Measurements from ENCODE around the gene AP5Z1. TPM values are rescaled to one million over a fixed set of nuclear protein-coding genes. Genes with fewer than 3 reads are reported as not detected.
A peak's percentile ranks its signal among the peaks of the same experiment; 100 is the strongest.
"Not testable (repeated sequence)": the region's sequence is repeated elsewhere in the genome, so short reads cannot be mapped to it uniquely, and the experiment has no call there.

The AP5Z1 gene
- polyA plus RNA-seq, 3 donors from 2014 or later = 36.7 to 64.2 (median 50.6) TPM

GRCh38 chr7:4790516-4790991 is 15.1 kb downstream of the AP5Z1 start:
- Mint-ChIP-seq H3K27me3 (ENCODE audit: low read depth in 3 of 3) (peaks cover 0 to 2% (median 0%) of the 10 kb centered on the region in 3 donors), H3K27ac (no peak overlapping the region)

GRCh38 chr7:4791101-4791737 is 15.8 kb downstream of the AP5Z1 start:
- Mint-ChIP-seq H3K4me3 (peak overlapping the region in 4 of 5 donors; percentile 6 to 50 (median 28)), H3K36me3 (peaks cover 0 to 6% (median 5%) of the 10 kb centered on the region in 3 donors), H3K27ac (peak overlapping the region in 3 of 6 donors; percentile 12 to 65 (median 40)), H3K27me3 (ENCODE audit: low read depth in 3 of 3) (peaks cover 0 to 2% (median 0%) of the 10 kb centered on the region in 3 donors), H3K9me3 (no peaks in the 10 kb centered on the region), H3K4me1 (peaks cover 15 to 17% of the 10 kb centered on the region in 2 donors)
- no peak for DNase-seq

More at GRCh38 chr7:4790516-4790991, 15.1 kb downstream of the AP5Z1 start:
- Mint-ChIP-seq H3K9me3 (no peaks in the 10 kb centered on the region), H3K36me3 (peaks cover 0 to 6% (median 5%) of the 10 kb centered on the region in 3 donors), H3K4me1 (peaks cover 15 to 17% of the 10 kb centered on the region in 2 donors), H3K4me3 (no peak overlapping the region)
- no peak for DNase-seq

DNA sequence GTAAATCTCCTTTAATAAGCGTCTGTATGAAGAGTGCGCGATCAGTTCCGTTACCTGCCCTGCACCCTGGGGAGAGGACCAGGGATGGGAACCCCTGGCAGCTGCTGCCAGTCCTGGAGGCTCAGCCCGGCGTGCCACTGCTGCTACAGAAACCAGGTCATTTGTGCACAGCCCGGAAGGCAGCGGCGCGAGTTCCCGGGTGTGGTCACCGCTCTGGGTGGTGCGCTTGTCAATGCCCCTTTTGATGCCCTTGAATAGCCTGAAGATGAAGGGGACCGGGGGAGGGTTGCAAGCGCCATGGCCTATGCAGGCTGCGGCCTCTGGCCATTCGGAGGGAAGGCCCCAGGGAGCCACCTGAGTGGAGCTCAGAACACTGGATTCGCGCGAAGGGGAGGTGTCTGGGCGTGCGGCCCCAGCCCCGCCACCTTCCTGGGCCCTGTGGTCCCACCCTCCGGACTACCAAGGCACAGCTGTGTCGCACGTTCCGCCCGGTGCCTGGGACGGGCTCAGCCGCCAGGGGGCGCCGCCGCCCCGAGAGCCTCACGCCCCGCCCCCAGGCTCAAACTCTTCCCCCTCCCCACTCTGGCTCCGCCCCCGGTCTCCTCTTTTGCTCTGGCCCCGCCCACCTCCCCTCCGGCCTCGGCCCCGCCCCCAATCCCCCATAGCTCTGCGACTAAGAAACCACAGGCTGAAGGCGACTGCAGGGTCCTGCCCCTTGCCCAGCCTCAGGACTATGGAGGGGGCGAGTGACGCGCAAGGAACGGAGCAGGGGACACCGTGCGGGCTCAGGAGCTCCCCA is 16.5 kb downstream of the AP5Z1 start:
- Mint-ChIP-seq H3K36me3 (peaks cover 0 to 6% (median 5%) of the 10 kb centered on the region in 3 donors), H3K27me3 (ENCODE audit: low read depth in 3 of 3) (peaks cover 0 to 2% (median 0%) of the 10 kb centered on the region in 3 donors), H3K27ac (peak overlapping the region in 4 of 6 donors; percentile 12 to 65 (median 43)), H3K4me1 (peaks cover 15 to 17% of the 10 kb centered on the region in 2 donors), H3K4me3 (peak overlapping the region in 4 of 5 donors; percentile 15 to 50 (median 34)), H3K9me3 (no peaks in the 10 kb centered on the region)
- DNase-seq = peak; percentile 74 to 79 (median 78)

DNA sequence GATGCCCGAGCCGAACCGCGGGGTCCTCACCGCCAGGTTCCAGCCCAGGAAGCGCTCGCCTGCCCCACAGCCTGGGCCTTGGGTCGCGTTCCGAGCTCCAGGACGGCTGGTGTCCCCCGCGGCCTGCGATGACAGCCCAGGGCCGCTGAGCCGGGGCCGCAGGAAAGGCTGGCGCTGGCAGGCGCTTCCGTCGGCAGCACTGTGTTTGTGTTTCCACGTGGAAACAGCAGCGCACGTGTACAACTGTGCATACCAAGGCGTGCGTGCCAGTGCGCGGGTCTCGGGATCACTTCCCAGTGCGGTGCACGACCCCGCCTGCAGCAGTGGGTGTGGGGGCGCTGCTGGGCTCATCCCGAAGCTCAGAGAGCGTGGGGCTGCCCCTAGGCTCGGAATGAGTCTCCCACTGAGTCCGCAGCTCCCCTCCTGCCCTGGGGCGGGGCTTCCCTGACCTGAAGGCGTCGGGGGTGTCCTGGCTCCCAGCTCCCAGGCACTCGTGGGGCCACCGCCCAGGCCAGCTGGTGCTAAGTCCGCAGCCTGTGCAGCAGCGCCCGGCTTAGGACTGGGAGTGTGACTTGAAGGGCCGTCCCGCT is 17.2 kb downstream of the AP5Z1 start:
- peak in 1 of 3 donors; percentile 17 for DNase-seq
- Mint-ChIP-seq H3K4me3 (peak overlapping the region in 2 of 5 donors; percentile 8 to 26), H3K9me3 (no peaks in the 10 kb centered on the region), H3K27ac (no peak overlapping the region), H3K4me1 (peaks cover 15 to 17% of the 10 kb centered on the region in 2 donors), H3K36me3 (peaks cover 0 to 6% (median 5%) of the 10 kb centered on the region in 3 donors), H3K27me3 (ENCODE audit: low read depth in 3 of 3) (peaks cover 0 to 2% (median 2%) of the 10 kb centered on the region in 3 donors)

- not testable (repeated sequence) for H3K27me3 Mint-ChIP-seq (ENCODE audit: low read depth in 3 of 3); H3K27ac Mint-ChIP-seq; DNase-seq
Observed at GRCh38 chr7:4793385-4793993, 18.1 kb downstream of the AP5Z1 start.

DNA sequence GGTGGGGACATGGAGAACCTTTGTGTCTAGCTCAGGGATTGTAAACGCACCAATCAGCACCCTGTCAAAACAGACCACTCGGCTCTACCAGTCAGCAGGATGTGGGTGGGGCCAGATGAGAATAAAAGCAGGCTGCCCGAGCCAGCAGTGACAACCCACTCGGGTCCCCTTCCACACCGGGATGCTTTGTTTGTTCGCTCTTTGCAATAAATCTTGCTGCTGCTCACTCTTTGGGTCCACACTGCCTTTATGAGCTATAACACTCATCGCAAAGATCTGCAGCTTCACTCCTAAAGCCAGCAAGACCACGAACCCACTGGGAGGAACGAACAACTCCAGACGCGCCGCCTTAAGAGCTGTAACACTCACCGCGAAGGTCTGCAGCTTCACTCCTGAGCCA is 18.7 kb downstream of the AP5Z1 start:
- H3K36me3 Mint-ChIP-seq; H3K27me3 Mint-ChIP-seq (ENCODE audit: low read depth in 3 of 3); H3K9me3 Mint-ChIP-seq; DNase-seq: not testable (repeated sequence)
- Mint-ChIP-seq H3K27ac (peak overlapping the region in 4 of 6 donors; percentile 12 to 62 (median 24)), H3K4me3 (peak overlapping the region; percentile 60 to 82 (median 67)), H3K4me1 (peaks cover 15 to 17% of the 10 kb centered on the region in 2 donors)

More at GRCh38 chr7:4793385-4793993, 18.1 kb downstream of the AP5Z1 start:
- not testable (repeated sequence) for H3K9me3 Mint-ChIP-seq, H3K4me3 Mint-ChIP-seq, H3K36me3 Mint-ChIP-seq
- H3K4me1 Mint-ChIP-seq = peaks cover 15 to 17% of the 10 kb centered on the region in 2 donors

DNA sequence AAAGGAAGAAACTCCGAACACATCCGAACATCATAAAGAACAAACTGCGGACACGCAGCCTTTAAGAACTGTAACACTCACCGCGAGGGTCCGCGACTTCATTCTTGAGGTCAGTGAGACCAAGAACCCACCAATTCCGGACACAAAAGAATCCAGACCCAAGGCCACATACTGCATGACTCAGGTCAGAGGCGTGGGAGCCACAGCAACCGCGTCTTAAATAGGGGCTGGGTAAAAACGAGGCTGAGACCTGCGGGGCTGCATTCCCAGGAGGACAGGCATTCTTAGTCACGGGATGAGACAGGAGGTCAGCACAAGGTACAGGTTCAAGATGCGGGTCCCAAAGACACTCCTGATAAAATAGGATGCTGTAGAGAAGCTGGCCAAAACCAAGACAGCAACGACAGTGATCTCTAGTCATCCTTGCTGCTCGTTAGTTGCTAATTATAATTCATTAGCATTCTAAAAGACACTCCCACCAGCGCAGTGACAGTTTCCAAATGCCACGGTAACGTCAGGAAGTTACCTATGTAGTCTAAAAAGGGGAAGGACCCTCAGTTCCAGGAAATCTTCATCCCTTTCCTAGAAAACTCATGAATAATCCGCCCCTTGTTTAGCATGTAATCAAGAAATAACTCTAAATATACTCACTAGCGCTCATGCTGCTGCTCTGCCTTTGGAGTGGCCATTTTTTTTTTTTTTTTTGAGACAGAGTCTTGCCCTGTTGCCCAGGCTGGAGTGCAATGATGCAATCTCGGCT is 19.3 kb downstream of the AP5Z1 start:
- Mint-ChIP-seq H3K27me3 (ENCODE audit: low read depth in 3 of 3) (peaks cover 0 to 2% (median 2%) of the 10 kb centered on the region in 3 donors), H3K4me3 (peak overlapping the region; percentile 60 to 82 (median 67)), H3K4me1 (peaks cover 15 to 17% of the 10 kb centered on the region in 2 donors), H3K9me3 (no peaks in the 10 kb centered on the region), H3K36me3 (peaks cover 0 to 6% (median 5%) of the 10 kb centered on the region in 3 donors), H3K27ac (peak overlapping the region in 4 of 6 donors; percentile 12 to 62 (median 24))
- no peak for DNase-seq

GRCh38 chr7:4796453-4796852 is 21.0 kb downstream of the AP5Z1 start:
- Mint-ChIP-seq H3K4me3 (no peak overlapping the region), H3K4me1 (peaks cover 14 to 15% of the 10 kb centered on the region in 2 donors), H3K36me3 (peaks cover 0 to 6% (median 3%) of the 10 kb centered on the region in 3 donors), H3K27ac (no peak overlapping the region), H3K27me3 (ENCODE audit: low read depth in 3 of 3) (peaks cover 0 to 2% (median 2%) of the 10 kb centered on the region in 3 donors), H3K9me3 (no peaks in the 10 kb centered on the region)
- no peak for DNase-seq

DNA sequence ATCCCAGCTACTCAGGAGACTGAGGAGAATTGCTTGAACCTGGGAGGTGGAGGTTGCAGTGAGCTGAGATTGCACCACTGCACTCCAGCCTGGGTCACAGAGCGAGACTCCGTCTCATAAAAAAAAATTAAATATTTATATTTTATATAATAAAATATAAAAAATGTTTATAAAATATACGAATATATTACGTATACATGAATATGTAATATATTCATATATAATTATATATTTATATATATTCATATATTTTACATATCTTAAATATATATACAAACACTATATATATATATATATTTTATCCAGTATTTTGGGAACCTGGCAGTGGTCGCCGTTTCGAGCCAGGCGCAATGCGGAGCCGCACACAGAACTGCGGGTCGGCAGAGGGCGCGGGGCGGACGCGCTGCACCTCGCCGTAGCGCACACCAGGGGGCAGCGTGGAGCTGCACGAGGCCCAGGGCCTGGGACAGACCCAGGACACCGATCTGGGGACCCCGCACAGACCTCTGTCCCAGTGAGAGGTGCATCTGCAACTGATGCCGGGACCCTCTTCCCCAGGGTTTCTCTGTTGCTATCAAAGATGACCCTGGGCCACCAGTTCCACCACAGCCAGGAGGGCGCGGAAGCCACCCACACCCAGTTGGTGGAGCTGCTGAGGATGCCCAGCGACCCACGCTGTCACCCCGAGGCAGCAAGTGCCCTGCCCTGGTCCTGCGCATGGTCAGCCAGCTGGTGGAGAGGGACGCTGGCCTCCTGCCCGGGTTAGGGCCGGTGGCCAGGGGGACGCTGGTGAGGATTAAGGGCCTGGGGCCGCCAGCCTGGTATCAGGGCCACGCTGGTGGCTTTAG is 22.7 kb downstream of the AP5Z1 start:
- DNase-seq = peak; percentile 50 to 56 (median 55)
- Mint-ChIP-seq H3K27me3 (ENCODE audit: low read depth in 3 of 3) (peaks cover 0 to 2% (median 2%) of the 10 kb centered on the region in 3 donors), H3K4me1 (peaks cover 9 to 11% of the 10 kb centered on the region in 2 donors)

GRCh38 chr7:4798706-4799235 is 23.3 kb downstream of the AP5Z1 start:
- H3K27ac Mint-ChIP-seq = no peak overlapping the region
- H3K4me3 Mint-ChIP-seq = no peak overlapping the region
- no peaks in the 10 kb centered on the region for H3K9me3 Mint-ChIP-seq
- H3K4me1 Mint-ChIP-seq = peaks cover 9 to 11% of the 10 kb centered on the region in 2 donors
- DNase-seq = no peak
- peaks cover 0 to 2% (median 2%) of the 10 kb centered on the region in 3 donors for H3K27me3 Mint-ChIP-seq (ENCODE audit: low read depth in 3 of 3)
- peaks cover 0 to 6% (median 0%) of the 10 kb centered on the region in 3 donors for H3K36me3 Mint-ChIP-seq

More for the DNA sequence above, 22.7 kb downstream of the AP5Z1 start:
- Mint-ChIP-seq H3K36me3 (peaks cover 0 to 6% (median 0%) of the 10 kb centered on the region in 3 donors), H3K27ac (no peak overlapping the region), H3K4me3 (no peak overlapping the region), H3K9me3 (no peaks in the 10 kb centered on the region)

GRCh38 chr7:4799508-4800268 is 24.3 kb downstream of the AP5Z1 start:
- Mint-ChIP-seq H3K36me3 (no peaks in the 10 kb centered on the region), H3K27me3 (ENCODE audit: low read depth in 3 of 3) (peaks cover 0 to 2% (median 0%) of the 10 kb centered on the region in 3 donors), H3K4me1 (peaks cover under 1 to 1% of the 10 kb centered on the region in 2 donors), H3K27ac (no peak overlapping the region), H3K4me3 (no peak overlapping the region), H3K9me3 (no peaks in the 10 kb centered on the region)
- no peak for DNase-seq

All from immature natural killer cell (primary cell).